GDM1 (cell line): ENCODE results near the gene MBD1.
"Not testable (repeated sequence)": the region's sequence is repeated elsewhere in the genome, so short reads cannot be mapped to it uniquely, and the experiment has no call there.

Experiments used
- DNase-seq: peaks from one replicate; lab custom pipeline; 2025; lab: John Stamatoyannopoulos, UW

The MBD1 gene

GRCh38 chr18:50293039-50293438 is 11.7 kb upstream of the MBD1 start:
- no peak for DNase-seq

- DNase-seq: no peak
Observed at GRCh38 chr18:50289108-50289443, 7.8 kb upstream of the MBD1 start.

- not testable (repeated sequence) for DNase-seq
Observed at GRCh38 chr18:50288348-50289107, 7.2 kb upstream of the MBD1 start.

- DNase-seq: peak; percentile 99
Observed at GRCh38 chr18:50287441-50288347, 6.4 kb upstream of the MBD1 start, which contains the start of gene CXXC1. CXXC1 (minus strand) TSS chr18:50287692; CDS start chr18:50287589, 103 bp downstream.

- DNase-seq: no peak
Observed at GRCh38 chr18:50287028-50287440, 5.7 kb upstream of the MBD1 start.

- no peak for DNase-seq
Observed at GRCh38 chr18:50286391-50287027, 5.2 kb upstream of the MBD1 start.

GRCh38 chr18:50285631-50286321 is 4.5 kb upstream of the MBD1 start:
- DNase-seq: no peak

GRCh38 chr18:50285071-50285470 is 3.7 kb upstream of the MBD1 start:
- no peak for DNase-seq

GRCh38 chr18:50284255-50284885 is 3.0 kb upstream of the MBD1 start:
- DNase-seq: no peak

GRCh38 chr18:50283469-50284209 is 2.3 kb upstream of the MBD1 start:
- DNase-seq: no peak

GRCh38 chr18:50282521-50283335 is 1.4 kb upstream of the MBD1 start:
- DNase-seq: no peak

GRCh38 chr18:50281972-50282520 is 723 bp upstream of the MBD1 start:
- DNase-seq: no peak

- DNase-seq: no peak
Observed at GRCh38 chr18:50280707-50281294, 522 bp downstream of the MBD1 start.

GRCh38 chr18:50279752-50280151 is 1.6 kb downstream of the MBD1 start:
- no peak for DNase-seq

- no peak for DNase-seq
Observed at GRCh38 chr18:50277942-50278341, 3.4 kb downstream of the MBD1 start.

GRCh38 chr18:50276452-50276851 is 4.9 kb downstream of the MBD1 start:
- DNase-seq: no peak

- no peak for DNase-seq
Observed at GRCh38 chr18:50275503-50276036, 5.8 kb downstream of the MBD1 start.

GRCh38 chr18:50274941-50275340 is 6.4 kb downstream of the MBD1 start:
- DNase-seq: no peak

GRCh38 chr18:50274044-50274442 is 7.3 kb downstream of the MBD1 start:
- DNase-seq: no peak
